ENCODE data around the gene DHRS7B. TPM values are rescaled to one million over a fixed set of nuclear protein-coding genes. Genes with fewer than 3 reads are reported as not detected.
"Not testable (repeated sequence)": the region's sequence is repeated elsewhere in the genome, so short reads cannot be mapped to it uniquely, and the experiment has no call there.

DHRS7B gene
- total RNA-seq, 1 experiment from 2014 or later, result 9.4 TPM

DNA sequence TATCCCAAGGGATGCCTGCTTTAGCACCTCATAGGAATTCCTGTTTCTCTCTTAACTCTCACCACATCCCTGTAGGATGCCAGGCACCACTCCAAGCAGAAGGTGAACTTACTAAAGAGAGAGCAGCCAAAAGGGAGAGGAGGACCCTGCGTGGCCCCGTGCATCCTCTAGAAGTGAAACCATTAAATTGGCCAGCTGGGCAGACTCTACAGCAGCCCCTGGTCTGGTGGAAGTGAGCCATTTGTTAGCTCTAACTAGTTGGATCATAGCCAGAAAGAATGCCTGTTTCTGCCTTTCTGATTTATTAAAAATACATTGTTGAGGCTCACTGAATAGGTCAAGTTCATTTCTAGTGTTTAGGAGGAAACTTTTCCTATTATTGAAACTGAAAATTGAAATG lies 64.9 kb downstream of the DHRS7B start:
- Histone ChIP-seq H3K9me3 (ENCODE audit: control insufficient read depth, insufficient read depth, low read depth, low read length) (no peaks in the 10 kb centered on the region), H3K27me3 (ENCODE audit: control insufficient read depth, insufficient read depth, low read length) (no peaks in the 10 kb centered on the region), H3K4me3 (ENCODE audit: low read depth in 2 of 2, low read length in 2 of 2) (no peak overlapping the region), H3K4me1 (ENCODE audit: control insufficient read depth, insufficient read depth, low read length) (no peaks in the 10 kb centered on the region), H3K27ac (ENCODE audit: low read length) (no peak overlapping the region), H3K36me3 (ENCODE audit: control insufficient read depth, insufficient read depth, low read length) (no peaks in the 10 kb centered on the region; the same call in 1 of the 2 replicates)
- TF ChIP-seq POLR2AphosphoS5 (IDR thresholded peaks at IDR 0.05; ENCODE audit: low read depth, low read length) (no peak), TCF7L2 (IDR thresholded peaks at IDR 0.05; ENCODE audit: low read depth, low read length) (no peak), SIN3A (IDR thresholded peaks at IDR 0.05; ENCODE audit: borderline replicate concordance, insufficient read depth, low read depth, low read length) (no peak)
- TF ChIP-seq, protein P1, sequence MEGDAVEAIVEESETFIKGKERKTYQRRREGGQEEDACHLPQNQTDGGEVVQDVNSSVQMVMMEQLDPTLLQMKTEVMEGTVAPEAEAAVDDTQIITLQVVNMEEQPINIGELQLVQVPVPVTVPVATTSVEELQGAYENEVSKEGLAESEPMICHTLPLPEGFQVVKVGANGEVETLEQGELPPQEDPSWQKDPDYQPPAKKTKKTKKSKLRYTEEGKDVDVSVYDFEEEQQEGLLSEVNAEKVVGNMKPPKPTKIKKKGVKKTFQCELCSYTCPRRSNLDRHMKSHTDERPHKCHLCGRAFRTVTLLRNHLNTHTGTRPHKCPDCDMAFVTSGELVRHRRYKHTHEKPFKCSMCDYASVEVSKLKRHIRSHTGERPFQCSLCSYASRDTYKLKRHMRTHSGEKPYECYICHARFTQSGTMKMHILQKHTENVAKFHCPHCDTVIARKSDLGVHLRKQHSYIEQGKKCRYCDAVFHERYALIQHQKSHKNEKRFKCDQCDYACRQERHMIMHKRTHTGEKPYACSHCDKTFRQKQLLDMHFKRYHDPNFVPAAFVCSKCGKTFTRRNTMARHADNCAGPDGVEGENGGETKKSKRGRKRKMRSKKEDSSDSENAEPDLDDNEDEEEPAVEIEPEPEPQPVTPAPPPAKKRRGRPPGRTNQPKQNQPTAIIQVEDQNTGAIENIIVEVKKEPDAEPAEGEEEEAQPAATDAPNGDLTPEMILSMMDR (IDR thresholded peaks at IDR 0.05), result no peak
- TF ChIP-seq, protein P2, sequence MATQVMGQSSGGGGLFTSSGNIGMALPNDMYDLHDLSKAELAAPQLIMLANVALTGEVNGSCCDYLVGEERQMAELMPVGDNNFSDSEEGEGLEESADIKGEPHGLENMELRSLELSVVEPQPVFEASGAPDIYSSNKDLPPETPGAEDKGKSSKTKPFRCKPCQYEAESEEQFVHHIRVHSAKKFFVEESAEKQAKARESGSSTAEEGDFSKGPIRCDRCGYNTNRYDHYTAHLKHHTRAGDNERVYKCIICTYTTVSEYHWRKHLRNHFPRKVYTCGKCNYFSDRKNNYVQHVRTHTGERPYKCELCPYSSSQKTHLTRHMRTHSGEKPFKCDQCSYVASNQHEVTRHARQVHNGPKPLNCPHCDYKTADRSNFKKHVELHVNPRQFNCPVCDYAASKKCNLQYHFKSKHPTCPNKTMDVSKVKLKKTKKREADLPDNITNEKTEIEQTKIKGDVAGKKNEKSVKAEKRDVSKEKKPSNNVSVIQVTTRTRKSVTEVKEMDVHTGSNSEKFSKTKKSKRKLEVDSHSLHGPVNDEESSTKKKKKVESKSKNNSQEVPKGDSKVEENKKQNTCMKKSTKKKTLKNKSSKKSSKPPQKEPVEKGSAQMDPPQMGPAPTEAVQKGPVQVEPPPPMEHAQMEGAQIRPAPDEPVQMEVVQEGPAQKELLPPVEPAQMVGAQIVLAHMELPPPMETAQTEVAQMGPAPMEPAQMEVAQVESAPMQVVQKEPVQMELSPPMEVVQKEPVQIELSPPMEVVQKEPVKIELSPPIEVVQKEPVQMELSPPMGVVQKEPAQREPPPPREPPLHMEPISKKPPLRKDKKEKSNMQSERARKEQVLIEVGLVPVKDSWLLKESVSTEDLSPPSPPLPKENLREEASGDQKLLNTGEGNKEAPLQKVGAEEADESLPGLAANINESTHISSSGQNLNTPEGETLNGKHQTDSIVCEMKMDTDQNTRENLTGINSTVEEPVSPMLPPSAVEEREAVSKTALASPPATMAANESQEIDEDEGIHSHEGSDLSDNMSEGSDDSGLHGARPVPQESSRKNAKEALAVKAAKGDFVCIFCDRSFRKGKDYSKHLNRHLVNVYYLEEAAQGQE (IDR thresholded peaks at IDR 0.05; ENCODE audit: insufficient read depth in 1 of 2, low read depth in 2 of 2, low read length in 1 of 2), result no peak
- intact Hi-C loops (cut with micrococcal nuclease; ENCODE audit: unreplicated experiment) (no loop called here), in situ Hi-C loops (cut with HindIII; ENCODE audit: low pct_unique_long_range_greater_than_20kb, low sequenced_read_pairs) (no loop called here)
- DNase-seq (ENCODE audit: low read depth, low spot score) (no peak), ATAC-seq (no peak)
- no TSS peak for BruUV-seq (replicated peaks)
- CTCF ChIA-PET, result no interaction called here
- POLR2A ChIA-PET, result no interaction called here

DNA sequence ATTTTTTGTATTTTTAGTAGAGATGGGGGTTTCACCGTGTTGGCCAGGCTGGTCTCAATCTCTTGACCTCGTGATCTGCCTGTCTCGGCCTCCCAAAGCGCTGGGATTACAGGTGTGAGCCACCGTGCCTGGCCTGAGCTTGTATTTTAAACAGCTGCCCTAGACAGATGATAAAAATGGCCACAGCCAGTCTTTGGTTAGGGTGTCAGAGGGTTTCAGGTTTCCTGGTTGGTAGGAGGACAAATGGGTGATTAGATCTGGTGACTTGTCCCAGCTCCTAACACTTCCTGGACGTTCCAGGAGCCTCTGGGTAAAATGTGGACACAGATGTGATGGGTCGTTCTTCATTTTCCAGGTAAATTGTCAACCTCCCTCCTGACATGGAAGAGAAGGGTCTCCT lies 65.7 kb downstream of the DHRS7B start:
- H3K36me3 ChIP-seq (ENCODE audit: control insufficient read depth, insufficient read depth, low read length); in situ Hi-C loops (cut with HindIII; ENCODE audit: low pct_unique_long_range_greater_than_20kb, low sequenced_read_pairs); DNase-seq (ENCODE audit: low read depth, low spot score); H3K4me3 ChIP-seq (ENCODE audit: low read depth in 2 of 2, low read length in 2 of 2); H3K27ac ChIP-seq (ENCODE audit: low read length); BruUV-seq (replicated peaks); H3K27me3 ChIP-seq (ENCODE audit: control insufficient read depth, insufficient read depth, low read length); intact Hi-C loops (cut with micrococcal nuclease; ENCODE audit: unreplicated experiment); POLR2A ChIA-PET; H3K4me1 ChIP-seq (ENCODE audit: control insufficient read depth, insufficient read depth, low read length); ATAC-seq; H3K9me3 ChIP-seq (ENCODE audit: control insufficient read depth, insufficient read depth, low read depth, low read length): not testable (repeated sequence)
- CTCF ChIA-PET, result interaction anchor here (0.6 kb wide), 1 partner anchor 278 kb away, joined by 3 read pairs; no protein-coding TSS in a partner anchor

DNA sequence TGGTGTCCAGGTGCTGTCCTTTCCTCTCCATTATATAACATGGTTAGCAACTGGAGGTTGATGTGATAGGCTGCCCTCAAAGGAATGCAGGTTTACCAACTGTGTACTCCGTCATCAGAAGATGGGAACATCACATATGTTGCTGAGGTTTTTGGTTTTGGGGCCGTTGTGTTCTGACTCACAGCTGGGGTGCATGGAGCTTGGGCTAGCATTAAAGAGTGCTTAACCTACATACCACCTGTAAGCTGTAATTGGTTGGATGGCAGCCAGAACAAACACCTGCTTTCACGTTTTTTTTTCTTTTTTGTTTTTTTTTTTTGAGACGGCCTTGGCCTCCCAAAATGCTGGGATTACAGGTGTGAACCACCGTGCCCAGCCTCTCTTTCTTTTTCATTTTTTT lies 66.3 kb downstream of the DHRS7B start:
- H3K4me1 ChIP-seq (ENCODE audit: control insufficient read depth, insufficient read depth, low read length), result no peaks in the 10 kb centered on the region
- ChIA-PET POLR2A (no interaction called here), CTCF (interaction anchor here (0.6 kb wide), 1 partner anchor 278 kb away, joined by 3 read pairs; no protein-coding TSS in a partner anchor)
- no peaks in the 10 kb centered on the region for H3K9me3 ChIP-seq (ENCODE audit: control insufficient read depth, insufficient read depth, low read depth, low read length)
- H3K27ac ChIP-seq (ENCODE audit: low read length), result no peak overlapping the region
- no peak overlapping the region for H3K4me3 ChIP-seq (ENCODE audit: low read depth in 2 of 2, low read length in 2 of 2)
- no TSS peak for BruUV-seq (replicated peaks)
- no peak for DNase-seq (ENCODE audit: low read depth, low spot score)
- in situ Hi-C loops (cut with HindIII; ENCODE audit: low pct_unique_long_range_greater_than_20kb, low sequenced_read_pairs), result no loop called here
- intact Hi-C loops (cut with micrococcal nuclease; ENCODE audit: unreplicated experiment), result no loop called here
- TF ChIP-seq POLR2AphosphoS5 (IDR thresholded peaks at IDR 0.05; ENCODE audit: low read depth, low read length), result no peak
- TF ChIP-seq, protein P1 (IDR thresholded peaks at IDR 0.05), result no peak
- H3K27me3 ChIP-seq (ENCODE audit: control insufficient read depth, insufficient read depth, low read length), result no peaks in the 10 kb centered on the region
- ATAC-seq, result no peak
- no peaks in the 10 kb centered on the region; the same call in none of the 2 replicates for H3K36me3 ChIP-seq (ENCODE audit: control insufficient read depth, insufficient read depth, low read length)

Data from Panc1 (cell line).